GM12878 (cell line): ENCODE data around the gene CCR7. TPM values are rescaled to one million over a fixed set of nuclear protein-coding genes. Genes with fewer than 3 reads are reported as not detected.
A peak's percentile ranks its signal among the peaks of the same experiment; 100 is the strongest.

Source experiments
- ATAC-seq: fragments of 200-7000 bp; cut with Tn5 transposase; 3 replicates; pipeline ENCODE4 v1.9.1; 2020; ENCODE audit warnings: mild to moderate bottlenecking, moderate library complexity
- BruUV-seq: library from RNA; stranded (reverse); fragments of 400-500 nt; replicated peaks from 2 replicates; lab custom pipeline; 2021; lab: Mats Ljungman, UMichigan
- CTCF ChIA-PET: fragments of 300-600 bp; sonication (Branson Sonifier 250); formaldehyde crosslinking; extraction: SDS; loops from one replicate; lab custom pipeline; 2021; ENCODE audit warnings: inconsistent platforms; lab: Yijun Ruan, JAX
- POLR2A ChIA-PET: fragments of 350-600 bp; formaldehyde crosslinking; extraction: SDS; loops from one replicate; lab custom pipeline; 2021; ENCODE audit warnings: inconsistent platforms; lab: Charles Lee
- RAD21 ChIA-PET: fragments of 300-600 bp; sonication (Branson Sonifier 250); formaldehyde crosslinking; loops from one replicate; lab custom pipeline; 2023; ENCODE audit warnings: antibody characterized with exemption; ENCODE audit not compliant: unreplicated experiment; lab: Charles Lee
- SMC1A ChIA-PET: fragments of 300-600 bp; sonication (Branson Sonifier 250); formaldehyde crosslinking; loops from one replicate; lab custom pipeline; 2023; ENCODE audit not compliant: unreplicated experiment, uncharacterized antibody; lab: Charles Lee
- DNase-seq: peaks from one replicate; pipeline ENCODE4 v3.0.0-alpha.2; 2011; ENCODE audit warnings: low read depth, low spot score
- FAIRE-seq: peaks from 3 replicates; lab custom pipeline; 2011; peaks lifted over from hg19 to GRCh38; lab: Jason Lieb, UNC
- H2AFZ ChIP-seq: 2 replicates; pipeline ENCODE4 v1.6.0; 2011; ENCODE audit warnings: low read depth, low read length, control low read depth; ENCODE audit not compliant: control insufficient read depth
- H3K27ac ChIP-seq: 2 replicates; pipeline ENCODE4 v1.5.1; 2011; ENCODE audit warnings: control low read depth; ENCODE audit not compliant: control insufficient read depth, insufficient read depth
- H3K27me3 ChIP-seq, 2 experiments: replicated peaks in 1 of 2; 2 replicates each; pipeline versions ENCODE4 v1.6.0 to v1.6.1; 2011; ENCODE audit warnings: low read length in 1 of 2; ENCODE audit not compliant: control insufficient read depth in 2 of 2, insufficient read depth in 2 of 2
- H3K36me3 ChIP-seq, 2 experiments: 2 replicates each; pipeline ENCODE4 v1.5.1; 2011; ENCODE audit warnings: low read length in 1 of 2; ENCODE audit not compliant: control insufficient read depth in 2 of 2, insufficient read depth in 2 of 2
- H3K4me1 ChIP-seq: 2 replicates; pipeline ENCODE4 v1.6.1; 2011; ENCODE audit warnings: mild to moderate bottlenecking, low read length, moderate library complexity, mixed read lengths; ENCODE audit not compliant: control insufficient read depth, insufficient read depth
- H3K4me2 ChIP-seq: 2 replicates; pipeline ENCODE4 v1.6.0; 2011; ENCODE audit warnings: control low read depth; ENCODE audit not compliant: control insufficient read depth, insufficient read depth
- H3K4me3 ChIP-seq: fragments of 200-600 bp; sonication (generic); 2 replicates; pipeline ENCODE4 v1.5.1; 2016
- H3K79me2 ChIP-seq: 2 replicates; pipeline ENCODE4 v1.6.0; 2011; ENCODE audit warnings: low read length; ENCODE audit not compliant: control insufficient read depth, insufficient read depth
- H3K9ac ChIP-seq: 2 replicates; pipeline ENCODE4 v1.8.0; 2011; ENCODE audit warnings: low read length, control low read depth, mixed read lengths; ENCODE audit not compliant: control insufficient read depth, insufficient read depth
- H3K9me3 ChIP-seq: replicated peaks from 3 replicates; pipeline ENCODE4 v1.5.1; 2011; ENCODE audit warnings: mild to moderate bottlenecking, low read length; ENCODE audit not compliant: control insufficient read depth, insufficient read depth
- H4K20me1 ChIP-seq: 2 replicates; pipeline ENCODE4 v1.6.0; 2011; ENCODE audit not compliant: control insufficient read depth, insufficient read depth
- BACH1 ChIP-seq: fragments of 450-650 bp; IDR thresholded peaks from 2 replicates; pipeline ENCODE4 v1.6.1; 2017; ENCODE audit warnings: mild to moderate bottlenecking, borderline replicate concordance
- BMI1 ChIP-seq: fragments of 450-650 bp; IDR thresholded peaks from 2 replicates; pipeline ENCODE4 v1.6.1; 2016; ENCODE audit warnings: mild to moderate bottlenecking, moderate library complexity, borderline replicate concordance
- CBFB ChIP-seq: IDR thresholded peaks from 2 replicates; pipeline ENCODE4 v1.6.1; 2016; ENCODE audit warnings: antibody characterized with exemption, low read depth
- DPF2 ChIP-seq: fragments of 450-650 bp; IDR thresholded peaks from 2 replicates; pipeline ENCODE4 v1.6.1; 2017; ENCODE audit warnings: mild to moderate bottlenecking
- GATAD2B ChIP-seq: fragments of 450-650 bp; conservative IDR thresholded peaks from 2 replicates; pipeline ENCODE4 v1.6.1; 2017; ENCODE audit warnings: low read depth, mild to moderate bottlenecking, moderate library complexity
- HDGF ChIP-seq: fragments of 450-650 bp; IDR thresholded peaks from 2 replicates; pipeline ENCODE4 v1.6.1; 2016; ENCODE audit warnings: antibody characterized with exemption
- IKZF1 ChIP-seq: fragments of 450-650 bp; conservative IDR thresholded peaks from 2 replicates; pipeline ENCODE4 v1.6.1; 2017; ENCODE audit warnings: antibody characterized with exemption, mild to moderate bottlenecking
- KLF5 ChIP-seq: fragments of 450-650 bp; IDR thresholded peaks from 2 replicates; pipeline ENCODE4 v1.6.1; 2014; ENCODE audit warnings: mild to moderate bottlenecking; ENCODE audit not compliant: partially characterized antibody
- MTA3 ChIP-seq: IDR thresholded peaks from 2 replicates; pipeline ENCODE4 v1.6.1; 2012; ENCODE audit warnings: low read length, inconsistent platforms, borderline replicate concordance
- SKIL ChIP-seq: fragments of 450-650 bp; IDR thresholded peaks from 2 replicates; pipeline ENCODE4 v1.6.1; 2017; ENCODE audit warnings: mild to moderate bottlenecking, low read depth, inconsistent platforms; ENCODE audit not compliant: poor library complexity, severe bottlenecking
- SMARCA5 ChIP-seq: fragments of 450-650 bp; IDR thresholded peaks from 2 replicates; pipeline ENCODE4 v1.6.1; 2017; ENCODE audit warnings: mild to moderate bottlenecking
- STAT3 ChIP-seq: IDR thresholded peaks from 2 replicates; pipeline ENCODE4 v1.6.1; 2011; ENCODE audit warnings: low read depth, low read length, improper control_type of control experiment
- WRNIP1 ChIP-seq: IDR thresholded peaks from 2 replicates; pipeline ENCODE4 v1.6.1; 2011; ENCODE audit warnings: low read depth, low read length, improper control_type of control experiment, borderline replicate concordance
- ZNF217 ChIP-seq: fragments of 450-650 bp; IDR thresholded peaks from 2 replicates; pipeline ENCODE4 v1.6.1; 2017; ENCODE audit warnings: antibody characterized with exemption, mild to moderate bottlenecking
- ZSCAN29 ChIP-seq: fragments of 450-650 bp; IDR thresholded peaks from 2 replicates; pipeline ENCODE4 v1.6.1; 2017; ENCODE audit warnings: mild to moderate bottlenecking, moderate library complexity
- WGBS: methylation state at CpG from one replicate; pipeline ENCODE4 v1.1.6; 2016; ENCODE audit warnings: low lambda C conversion rate; ENCODE audit not compliant: insufficient replicate concordance, insufficient coverage; ENCODE audit errors: missing lambda C conversion rate; 5-methylcytosine and 5-hydroxymethylcytosine counted together
- in situ Hi-C: fragments of 300-500 bp; cut with MboI; formaldehyde crosslinking; loops from 9 replicates; pipeline ENCODE4 v1.14.3; 2018; ENCODE audit warnings: mixed read lengths
- intact Hi-C: fragments of 100-400 bp; cut with micrococcal nuclease; formaldehyde crosslinking; loops from one replicate; pipeline ENCODE4 v1.14.2; 2022; ENCODE audit not compliant: unreplicated experiment
- polyA plus RNA-seq, 11 experiments: library from polyadenylated mRNA; depleted of rRNA in 4 of 11; unstranded in 6 of 11; stranded (reverse) in 5 of 11; fragments of >200 nt; fragmentation: Nextera tagmentation in 4 of 11; fragmentation: Illumina TruSeq in 1 of 11; extraction: Ambion mirVana in 4 of 11; extraction: Trizol in 1 of 11; gene quantifications; 1 replicate in 1 of 11; 2 replicates in 10 of 11; pipeline versions ENCODE4 v1.2.1 to v1.2.3, GENCODE V29; 2011 to 2016; ENCODE audit warnings: inconsistent platforms in 2 of 11, missing spikeins in 2 of 11, low read depth in 1 of 11
- total RNA-seq, 4 experiments: library from RNA; depleted of rRNA in 3 of 4; stranded (reverse); fragments of >200 nt in 3 of 4; fragmentation: Illumina TruSeq in 1 of 4; extraction: Trizol in 1 of 4; gene quantifications; 2 replicates each; pipeline versions ENCODE4 v1.2.1 to v1.2.3, GENCODE V29; 2013 to 2021
- TF ChIP-seq, protein P1 (sequence below): fragments of 450-650 bp; IDR thresholded peaks from 2 replicates; pipeline ENCODE4 v1.6.1; 2017; ENCODE audit warnings: low read depth, mild to moderate bottlenecking, moderate library complexity
- TF ChIP-seq, protein P2 (sequence below): IDR thresholded peaks from 2 replicates; pipeline ENCODE4 v1.6.1; 2011; ENCODE audit warnings: borderline replicate concordance, low read depth, mild to moderate bottlenecking, moderate library complexity, mixed read lengths, low read length; ENCODE audit not compliant: insufficient read depth; ENCODE audit errors: extremely low read length

CCR7 gene
- total and polyA plus RNA-seq, 10 of the 15 experiments (the other 5 are each of a cell fraction or from before 2014, with no cell fraction given) = 131 to 1,171 (median 260) TPM

GRCh38 chr17:40547785-40548478 is 17.3 kb downstream of the CCR7 start:
- no peaks in the 10 kb centered on the region for H3K79me2 ChIP-seq
- ATAC-seq (no peak), DNase-seq (no peak), FAIRE-seq (no peak)
- 85% methylated on average over 2 of the region's 2 CpGs for WGBS
- no peaks in the 10 kb centered on the region for H3K27me3 ChIP-seq
- in situ Hi-C loops = loop anchor here (25.0 kb wide), 1 partner anchor 111 kb away; the partner anchor contains the start of gene IGFBP4
- ChIA-PET POLR2A (interaction anchor here (0.6 to 3.5 kb wide), 8 partner anchors 9 to 67 kb away, joined by 3 to 40 read pairs (median 16); no protein-coding TSS in a partner anchor), SMC1A (interaction anchor here (0.9 to 21.2 kb wide), 14 partner anchors 9 to 147 kb away, joined by 3 to 430 read pairs (median 7); partner anchors contain the start of genes CCR7 and TOP2A), CTCF (interaction anchor here (0.8 to 13.0 kb wide), 12 partner anchors 12 to 1115 kb away, joined by 3 to 138 read pairs (median 4); no protein-coding TSS in a partner anchor), RAD21 (interaction anchor here (0.7 to 21.1 kb wide), 12 partner anchors 10 to 244 kb away, joined by 3 to 514 read pairs (median 6); partner anchors contain the start of gene TOP2A)
- peak overlapping the region; percentile 25; the same call in 1 of the 2 replicates for H3K9ac ChIP-seq
- no peaks in the 10 kb centered on the region for H4K20me1 ChIP-seq
- H2AFZ ChIP-seq = peak overlapping the region; percentile 33; the same call in 1 of the 2 replicates
- H3K27ac ChIP-seq = peak overlapping the region; percentile 48
- TSS peak; percentile 87 for BruUV-seq
- no peaks in the 10 kb centered on the region; the same call in 2 of the 3 replicates for H3K9me3 ChIP-seq
- TF ChIP-seq IKZF1 (0 out of 2 replicates have a peak, but pooled peaks have one; percentile 45), SKIL (peak; percentile 1), MTA3 (0 out of 2 replicates have a peak, but pooled peaks have one; percentile 39), CBFB (peak; percentile 14; the same call in 1 of the 2 replicates), ZNF217 (peak; percentile 64; the same call in 1 of the 2 replicates), DPF2 (peak; percentile 23; the same call in 1 of the 2 replicates), HDGF (0 out of 2 replicates have a peak, but pooled peaks have one; percentile 6), KLF5 (no peak), STAT3 (no peak), GATAD2B (0 out of 2 replicates have a peak, but pooled peaks have one; percentile 7), BMI1 (0 out of 2 replicates have a peak, but pooled peaks have one; percentile 5), ZSCAN29 (no peak), WRNIP1 (no peak), BACH1 (peak; percentile 4; the same call in 1 of the 2 replicates), SMARCA5 (peak; percentile 79; the same call in 1 of the 2 replicates)
- TF ChIP-seq, protein P1, sequence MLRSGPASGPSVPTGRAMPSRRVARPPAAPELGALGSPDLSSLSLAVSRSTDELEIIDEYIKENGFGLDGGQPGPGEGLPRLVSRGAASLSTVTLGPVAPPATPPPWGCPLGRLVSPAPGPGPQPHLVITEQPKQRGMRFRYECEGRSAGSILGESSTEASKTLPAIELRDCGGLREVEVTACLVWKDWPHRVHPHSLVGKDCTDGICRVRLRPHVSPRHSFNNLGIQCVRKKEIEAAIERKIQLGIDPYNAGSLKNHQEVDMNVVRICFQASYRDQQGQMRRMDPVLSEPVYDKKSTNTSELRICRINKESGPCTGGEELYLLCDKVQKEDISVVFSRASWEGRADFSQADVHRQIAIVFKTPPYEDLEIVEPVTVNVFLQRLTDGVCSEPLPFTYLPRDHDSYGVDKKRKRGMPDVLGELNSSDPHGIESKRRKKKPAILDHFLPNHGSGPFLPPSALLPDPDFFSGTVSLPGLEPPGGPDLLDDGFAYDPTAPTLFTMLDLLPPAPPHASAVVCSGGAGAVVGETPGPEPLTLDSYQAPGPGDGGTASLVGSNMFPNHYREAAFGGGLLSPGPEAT = peak; percentile 3; the same call in 1 of the 2 replicates
- TF ChIP-seq, protein P2, sequence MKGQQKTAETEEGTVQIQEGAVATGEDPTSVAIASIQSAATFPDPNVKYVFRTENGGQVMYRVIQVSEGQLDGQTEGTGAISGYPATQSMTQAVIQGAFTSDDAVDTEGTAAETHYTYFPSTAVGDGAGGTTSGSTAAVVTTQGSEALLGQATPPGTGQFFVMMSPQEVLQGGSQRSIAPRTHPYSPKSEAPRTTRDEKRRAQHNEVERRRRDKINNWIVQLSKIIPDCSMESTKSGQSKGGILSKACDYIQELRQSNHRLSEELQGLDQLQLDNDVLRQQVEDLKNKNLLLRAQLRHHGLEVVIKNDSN = no peak
- H3K4me2 ChIP-seq = peak overlapping the region; percentile 50
- H3K4me1 ChIP-seq = peaks cover 36% of the 10 kb centered on the region
- H3K4me3 ChIP-seq = no peak overlapping the region
- intact Hi-C loops = loop anchor here (5.0 to 10.0 kb wide), 2 partner anchors 186 to 247 kb away; partner anchors contain the start of genes GJD3 and KRT28
- H3K36me3 ChIP-seq = no peaks in the 10 kb centered on the region
